Adrenal gland (tissue), 12 donors: ENCODE results near the gene CACNA1E. TPM values are rescaled to one million over a fixed set of nuclear protein-coding genes. Genes with fewer than 3 reads are reported as not detected.
"Not testable (repeated sequence)": the region's sequence is repeated elsewhere in the genome, so short reads cannot be mapped to it uniquely, and the experiment has no call there.

Experiments
- DNase-seq, 7 donors: peaks; one replicate each; pipeline ENCODE4 v3.0.0-alpha.2; 2019 to 2020
- H3K27ac ChIP-seq, 5 donors: fragments of 200-600 bp; sonication (generic) in 4 of 5; 1 replicate in 3 of 5; 2 replicates in 2 of 5; pipeline versions ENCODE4 v1.5.1 to v1.8.0; 2016 to 2020; ENCODE audit warnings: mild to moderate bottlenecking in 1 of 5
- H3K27me3 ChIP-seq: fragments of 200-600 bp; 2 replicates; pipeline ENCODE4 v1.8.0; 2021
- H3K36me3 ChIP-seq, 2 donors: fragments of 200-600 bp; replicated peaks in 1 of 2; 1 replicate in 1 of 2; 2 replicates in 1 of 2; pipeline versions ENCODE4 v1.5.1 to v1.8.0; 2018 to 2022
- H3K4me1 ChIP-seq, 2 donors: fragments of 200-600 bp; replicated peaks in 1 of 2; 1 replicate in 1 of 2; 2 replicates in 1 of 2; pipeline versions ENCODE4 v1.5.1 to v1.8.0; 2018 to 2021
- H3K4me3 ChIP-seq, 4 donors: fragments of 200-600 bp; sonication (generic) in 3 of 4; one replicate each; pipeline ENCODE4 v1.5.1; 2016 to 2018
- H3K9me3 ChIP-seq, 3 donors: fragments of 200-600 bp; sonication (generic) in 1 of 3; replicated peaks in 1 of 3; 1 replicate in 2 of 3; 2 replicates in 1 of 3; pipeline versions ENCODE4 v1.5.1 to v1.8.0; 2016 to 2021
- CTCF ChIP-seq, 6 experiments: fragments of 450-650 bp in 4 of 6; fragments of 200-600 bp in 2 of 6; sonication (generic) in 1 of 6; IDR thresholded peaks; 1 replicate in 5 of 6; 2 replicates in 1 of 6; pipeline versions ENCODE4 v1.5.1 to v1.8.0; 2016 to 2021; ENCODE audit warnings: antibody characterized with exemption in 6 of 6, mild to moderate bottlenecking in 2 of 6, moderate library complexity in 1 of 6
- POLR2A ChIP-seq, 2 donors: fragments of 450-650 bp; IDR thresholded peaks; one replicate each; pipeline ENCODE4 v1.6.1; 2017; ENCODE audit warnings: antibody characterized with exemption in 2 of 2, mild to moderate bottlenecking in 2 of 2, moderate library complexity in 1 of 2
- WGBS, 4 donors: extraction: QIAGEN DNeasy Blood & Tissue Kit in 2 of 4; methylation state at CpG; one replicate each; pipeline versions ENCODE4 v1.1.5 to v1.1.7; 2013 to 2017; 5-methylcytosine and 5-hydroxymethylcytosine counted together
- intact Hi-C, 2 donors: fragments of 100-400 bp; cut with DNase I; formaldehyde crosslinking; loops; one replicate each; pipeline versions ENCODE4 v1.14.1 to v1.15.0; 2022 to 2023
- polyA plus RNA-seq, 3 donors: library from polyadenylated mRNA; stranded (reverse); fragments of 200-250 nt in 2 of 3; fragments of 350-450 nt in 1 of 3; fragmentation: Illumina TruSeq in 1 of 3; extraction: RNeasy Lipid Tissue Mini Kit (QIAGEN cat#74804) in 1 of 3; gene quantifications; one replicate each; pipeline ENCODE4 v1.2.3, GENCODE V29; 2013 to 2014
- total RNA-seq, 9 donors: library from RNA; depleted of rRNA in 4 of 9; stranded (reverse); fragments of >200 nt in 4 of 9; fragments of 120-200 nt in 1 of 9; fragmentation: NEBNext Ultra II Directional in 1 of 9; extraction: Animal tissue kit (Norgen Biotek cat#: 25700) in 1 of 9; gene quantifications; one replicate each; pipeline versions ENCODE4 v1.1.0 to v1.2.4, GENCODE V29; 2013 to 2023
- donor health status: healthy with polysubstance abuse.
- donor health status: Bipolar disorder and iron deficiency.
- donor health status: DM: yes; HTN: yes; CAD: no.
- donor health status: DM: no; HTN: no; CAD: no.
- donor health status: DM: no; HTN: no; CAD: no.
- donor health status: DM: yes; HTN: yes; CAD: no.

The CACNA1E gene
- total and polyA plus RNA-seq, 12 donors: 0.08 to 3.2 (median 1.3) TPM; not detected in 3

DNA sequence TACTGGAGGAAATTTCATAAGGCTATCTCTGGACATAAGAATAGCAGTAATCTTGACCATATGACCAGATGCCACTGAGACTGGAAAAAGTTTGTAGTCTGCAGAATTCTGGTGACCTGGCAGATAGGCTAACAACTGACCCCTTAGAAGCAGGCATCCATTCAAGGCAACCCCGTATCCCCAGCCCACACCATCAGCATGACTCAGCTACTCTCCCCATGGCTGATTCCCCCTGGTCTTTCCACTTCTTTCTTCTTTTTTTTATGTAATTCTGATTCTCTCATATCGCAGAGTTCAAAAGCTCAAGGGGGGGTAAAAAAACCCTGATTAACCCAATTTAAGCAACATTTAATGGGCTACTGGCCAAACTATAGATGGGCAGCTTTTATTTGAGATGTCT, 335.1 kb downstream of the CACNA1E start:
- H3K4me1 ChIP-seq: no peaks in the 10 kb centered on the region
- intact Hi-C loops: no loop called here
- H3K36me3 ChIP-seq: no peaks in the 10 kb centered on the region
- H3K27me3 ChIP-seq: no peaks in the 10 kb centered on the region
- 54 to 76% (median 70%) methylated on average over 2 of the region's 2 CpGs for WGBS, 4 donors
- H3K27ac ChIP-seq: no peak overlapping the region
- no peak for DNase-seq
- no peak for TF ChIP-seq CTCF (IDR thresholded peaks at IDR 0.05)
- TF ChIP-seq POLR2A (IDR thresholded peaks at IDR 0.05): no peak
- H3K4me3 ChIP-seq: no peak overlapping the region
- no peaks in the 10 kb centered on the region for H3K9me3 ChIP-seq

DNA sequence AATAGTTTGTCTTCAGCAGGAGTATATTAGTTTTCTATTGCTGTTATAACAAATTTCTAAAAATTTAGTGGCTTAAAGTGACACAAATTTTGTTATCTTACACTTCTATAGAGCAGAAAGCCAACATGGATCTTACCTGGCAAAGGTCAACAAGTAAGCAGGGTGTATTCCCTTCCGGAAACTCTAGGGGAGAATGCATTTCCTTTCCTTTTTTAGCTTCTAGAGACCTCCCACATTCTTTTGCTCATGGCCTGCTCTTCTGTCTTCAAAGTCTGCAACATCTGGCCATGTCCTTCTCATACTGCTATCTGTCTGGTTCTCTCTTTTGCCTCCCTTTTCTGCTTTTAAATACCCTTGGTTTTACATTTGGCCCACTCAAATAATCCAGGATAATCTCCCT, 335.6 kb downstream of the CACNA1E start:
- TF ChIP-seq POLR2A (IDR thresholded peaks at IDR 0.05) (no peak), CTCF (IDR thresholded peaks at IDR 0.05) (no peak)
- 57 to 89% (median 69%) methylated on average over 1 of the region's 1 CpG for WGBS, 4 donors
- Histone ChIP-seq H3K4me3 (no peak overlapping the region), H3K27ac (no peak overlapping the region), H3K36me3 (no peaks in the 10 kb centered on the region), H3K27me3 (no peaks in the 10 kb centered on the region), H3K9me3 (no peaks in the 10 kb centered on the region), H3K4me1 (no peaks in the 10 kb centered on the region)
- DNase-seq: no peak
- intact Hi-C loops: no loop called here

DNA sequence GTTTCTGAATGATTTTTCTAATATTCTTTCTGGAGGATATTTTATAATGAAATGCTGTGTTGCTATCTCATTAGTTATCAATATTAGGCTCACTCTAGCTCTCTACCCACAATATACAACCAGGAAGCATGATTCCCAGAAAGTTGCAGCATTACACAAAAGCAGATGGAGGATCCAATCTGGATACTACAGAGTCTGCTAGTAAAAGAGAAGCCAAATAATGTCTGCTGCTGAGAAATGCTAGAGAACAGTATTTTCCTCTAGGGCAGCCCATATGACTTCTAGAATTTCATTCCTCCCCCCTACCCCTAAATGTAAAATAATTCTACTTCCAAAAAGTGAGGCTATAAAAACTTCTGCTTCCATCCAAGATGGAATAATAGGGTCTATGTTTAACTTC, 338.4 kb downstream of the CACNA1E start:
- Histone ChIP-seq H3K27ac (no peak overlapping the region), H3K36me3 (no peaks in the 10 kb centered on the region), H3K4me3 (no peak overlapping the region), H3K4me1 (no peaks in the 10 kb centered on the region), H3K27me3 (no peaks in the 10 kb centered on the region), H3K9me3 (peaks cover 0 to 1% (median 0%) of the 10 kb centered on the region in 3 donors)
- intact Hi-C loops: no loop called here
- TF ChIP-seq CTCF (IDR thresholded peaks at IDR 0.05) (no peak), POLR2A (IDR thresholded peaks at IDR 0.05) (no peak)
- DNase-seq: no peak

GRCh38 chr1:181832173-181832880, 349.0 kb downstream of the CACNA1E start:
- H3K4me1 ChIP-seq, intact Hi-C loops, H3K4me3 ChIP-seq, H3K27me3 ChIP-seq, H3K27ac ChIP-seq, H3K36me3 ChIP-seq, DNase-seq: not testable (repeated sequence)
- 90 to 93% (median 91%) methylated on average over 2 to 28 of the region's 28 CpGs for WGBS, 4 donors
- peaks cover 0 to 10% (median 5%) of the 10 kb centered on the region in 3 donors for H3K9me3 ChIP-seq

- no peaks in the 10 kb centered on the region for H3K4me1 ChIP-seq
- H3K4me3 ChIP-seq: no peak overlapping the region
- intact Hi-C loops: no loop called here
- DNase-seq: no peak
- no peaks in the 10 kb centered on the region for H3K36me3 ChIP-seq
- H3K9me3 ChIP-seq: no peaks in the 10 kb centered on the region
- 71 to 81% (median 76%) methylated on average over 5 of the region's 5 CpGs for WGBS, 4 donors
- H3K27ac ChIP-seq: no peak overlapping the region
- TF ChIP-seq CTCF (IDR thresholded peaks at IDR 0.05): no peak
- H3K27me3 ChIP-seq: no peaks in the 10 kb centered on the region
Observed at GRCh38 chr1:181846001-181846645, 362.8 kb downstream of the CACNA1E start.
